ENCODE measurements around the gene MDP1. TPM values are rescaled to one million over a fixed set of nuclear protein-coding genes. Genes with fewer than 3 reads are reported as not detected.

The MDP1 gene
- 28.2 to 30.5 TPM (median 28.9 TPM) in 5 replicates for total RNA-seq (2022; extraction: Qiagen RNA extraction; ENCODE audit: low read depth)

GRCh38 chr14:24215495-24216344, at the start of gene MDP1:
TSS of gene MDP1 (minus strand) at chr14:24216066. CDS start at chr14:24215955, 111 bp downstream.

GRCh38 chr14:24262821-24263733, 47.2 kb upstream of the MDP1 start, which contains the start of gene TGM1:
TSS of gene TGM1 (minus strand) at chr14:24263177. CDS start at chr14:24262352, 825 bp downstream.

GRCh38 chr14:24232645-24233537, 17.0 kb upstream of the MDP1 start, which contains the start of gene GMPR2:
TSS of gene GMPR2 (plus strand) at chr14:24232929. CDS start at chr14:24233254, 325 bp downstream.

GRCh38 chr14:24232121-24232644, 16.3 kb upstream of the MDP1 start, which contains the start of gene NEDD8:
TSS of gene NEDD8 (minus strand) at chr14:24232367. CDS start at chr14:24232267, 100 bp downstream.

GRCh38 chr14:24212924-24213865, 2.7 kb downstream of the MDP1 start, which contains the start of gene CHMP4A:
TSS of gene CHMP4A (minus strand) at chr14:24213488. CDS start at chr14:24213439, 49 bp downstream.

GRCh38 chr14:24195186-24196070, 20.4 kb downstream of the MDP1 start, which contains the start of gene TM9SF1:
TSS of gene TM9SF1 (minus strand) at chr14:24195441. CDS start at chr14:24195019, 422 bp downstream.

GRCh38 chr14:24188251-24189058, 27.4 kb downstream of the MDP1 start, which contains the start of gene IPO4:
TSS of gene IPO4 (minus strand) at chr14:24188816. CDS start at chr14:24188787, 29 bp downstream.

GRCh38 chr14:24171422-24172260, 44.2 kb downstream of the MDP1 start, which contains the start of gene REC8:
TSS of gene REC8 (plus strand) at chr14:24172080. CDS start at chr14:24172553, 473 bp downstream.

Other genes with a start within 250 kb of the MDP1 start
- 26.6 to 33.9 TPM (median 31.5 TPM) in 5 replicates for gene DHRS4L2, start 227.1 kb downstream of the MDP1 start, total RNA-seq (2022; extraction: Qiagen RNA extraction; ENCODE audit: low read depth)
- 0.38 to 0.56 TPM (median 0.45 TPM) in 5 replicates for gene CARMIL3, start 164.1 kb downstream of the MDP1 start, total RNA-seq (2022; extraction: Qiagen RNA extraction; ENCODE audit: low read depth)
- gene CPNE6, start 144.5 kb downstream of the MDP1 start, total RNA-seq (2022; extraction: Qiagen RNA extraction; ENCODE audit: low read depth) = not detected in 5 replicates
- gene PCK2, start 121.8 kb downstream of the MDP1 start, total RNA-seq (2022; extraction: Qiagen RNA extraction; ENCODE audit: low read depth) = 18.2 to 20.8 TPM (median 19.0 TPM) in 5 replicates
- gene DCAF11, start 101.3 kb downstream of the MDP1 start, total RNA-seq (2022; extraction: Qiagen RNA extraction; ENCODE audit: low read depth) = 20.4 to 24.2 TPM (median 21.1 TPM) in 5 replicates
- gene NRL, start 101.1 kb downstream of the MDP1 start, total RNA-seq (2022; extraction: Qiagen RNA extraction; ENCODE audit: low read depth) = 0.48 to 1.2 TPM (median 1.0 TPM) in 5 replicates
- 0.13 TPM in 1 of 5 replicates, not detected in the others for gene FITM1, start 85.4 kb downstream of the MDP1 start, total RNA-seq (2022; extraction: Qiagen RNA extraction; ENCODE audit: low read depth)
- gene PSME1, start 79.9 kb downstream of the MDP1 start, total RNA-seq (2022; extraction: Qiagen RNA extraction; ENCODE audit: low read depth) = 165 to 182 TPM (median 174 TPM) in 5 replicates
- 48.8 to 64.4 TPM (median 62.6 TPM) in 5 replicates for gene EMC9, start 74.5 kb downstream of the MDP1 start, total RNA-seq (2022; extraction: Qiagen RNA extraction; ENCODE audit: low read depth)
- 175 to 204 TPM (median 181 TPM) in 5 replicates for gene PSME2, start 69.5 kb downstream of the MDP1 start, total RNA-seq (2022; extraction: Qiagen RNA extraction; ENCODE audit: low read depth)
- gene RNF31, start 68.6 kb downstream of the MDP1 start, total RNA-seq (2022; extraction: Qiagen RNA extraction; ENCODE audit: low read depth) = 21.0 to 29.8 TPM (median 27.3 TPM) in 5 replicates
- gene IRF9, start 54.8 kb downstream of the MDP1 start, total RNA-seq (2022; extraction: Qiagen RNA extraction; ENCODE audit: low read depth) = 17.3 to 22.2 TPM (median 20.2 TPM) in 5 replicates
- 3.7 to 7.0 TPM (median 4.8 TPM) in 5 replicates for gene REC8, start 44.0 kb downstream of the MDP1 start, total RNA-seq (2022; extraction: Qiagen RNA extraction; ENCODE audit: low read depth)
- 76.9 to 102 TPM (median 78.5 TPM) in 5 replicates for gene IPO4, start 27.2 kb downstream of the MDP1 start, total RNA-seq (2022; extraction: Qiagen RNA extraction; ENCODE audit: low read depth)
- gene TM9SF1, start 20.6 kb downstream of the MDP1 start, total RNA-seq (2022; extraction: Qiagen RNA extraction; ENCODE audit: low read depth) = 63.8 to 71.3 TPM (median 70.1 TPM) in 5 replicates
- gene TSSK4, start 10.4 kb downstream of the MDP1 start, total RNA-seq (2022; extraction: Qiagen RNA extraction; ENCODE audit: low read depth) = not detected in 5 replicates
- gene CHMP4A, start 2.6 kb downstream of the MDP1 start, total RNA-seq (2022; extraction: Qiagen RNA extraction; ENCODE audit: low read depth) = 78.2 to 95.9 TPM (median 81.6 TPM) in 5 replicates
- gene NEDD8, start 16.3 kb upstream of the MDP1 start, total RNA-seq (2022; extraction: Qiagen RNA extraction; ENCODE audit: low read depth) = 443 to 489 TPM (median 464 TPM) in 5 replicates
- gene GMPR2, start 16.9 kb upstream of the MDP1 start, total RNA-seq (2022; extraction: Qiagen RNA extraction; ENCODE audit: low read depth) = 54.6 to 64.7 TPM (median 59.1 TPM) in 5 replicates
- gene TINF2, start 26.6 kb upstream of the MDP1 start, total RNA-seq (2022; extraction: Qiagen RNA extraction; ENCODE audit: low read depth) = 33.6 to 39.6 TPM (median 38.4 TPM) in 5 replicates
- 0.48 to 1.2 TPM (median 1.2 TPM) in 5 replicates for gene TGM1, start 47.1 kb upstream of the MDP1 start, total RNA-seq (2022; extraction: Qiagen RNA extraction; ENCODE audit: low read depth)
- gene RABGGTA, start 55.5 kb upstream of the MDP1 start, total RNA-seq (2022; extraction: Qiagen RNA extraction; ENCODE audit: low read depth) = 15.9 to 17.8 TPM (median 17.5 TPM) in 5 replicates
- gene DHRS1, start 83.7 kb upstream of the MDP1 start, total RNA-seq (2022; extraction: Qiagen RNA extraction; ENCODE audit: low read depth) = 10.3 to 13.4 TPM (median 11.5 TPM) in 5 replicates
- 15.1 to 19.5 TPM (median 18.5 TPM) in 5 replicates for gene NOP9, start 83.8 kb upstream of the MDP1 start, total RNA-seq (2022; extraction: Qiagen RNA extraction; ENCODE audit: low read depth)
- 0.18 to 0.50 TPM (median 0.32 TPM) in 5 replicates for gene CIDEB, start 91.9 kb upstream of the MDP1 start, total RNA-seq (2022; extraction: Qiagen RNA extraction; ENCODE audit: low read depth)
- 2.9 to 7.2 TPM (median 3.7 TPM) in 5 replicates for gene LTB4R2, start 94.1 kb upstream of the MDP1 start, total RNA-seq (2022; extraction: Qiagen RNA extraction; ENCODE audit: low read depth)
- 5.3 to 7.0 TPM (median 6.2 TPM) in 5 replicates for gene LTB4R, start 95.4 kb upstream of the MDP1 start, total RNA-seq (2022; extraction: Qiagen RNA extraction; ENCODE audit: low read depth)
- not detected in 5 replicates for gene ADCY4, start 119.0 kb upstream of the MDP1 start, total RNA-seq (2022; extraction: Qiagen RNA extraction; ENCODE audit: low read depth)
- not detected in 5 replicates for gene RIPK3, start 123.9 kb upstream of the MDP1 start, total RNA-seq (2022; extraction: Qiagen RNA extraction; ENCODE audit: low read depth)
- 0.07 to 0.40 TPM (median 0.22 TPM) in 5 replicates for gene NFATC4, start 152.1 kb upstream of the MDP1 start, total RNA-seq (2022; extraction: Qiagen RNA extraction; ENCODE audit: low read depth)
- 0.13 to 0.48 TPM (median 0.16 TPM) in 5 replicates for gene NYNRIN, start 182.9 kb upstream of the MDP1 start, total RNA-seq (2022; extraction: Qiagen RNA extraction; ENCODE audit: low read depth)
- 1.3 to 1.6 TPM (median 1.5 TPM) in 5 replicates for gene CBLN3, start 213.6 kb upstream of the MDP1 start, total RNA-seq (2022; extraction: Qiagen RNA extraction; ENCODE audit: low read depth)
- 25.0 to 31.2 TPM (median 29.2 TPM) in 5 replicates for gene KHNYN, start 213.9 kb upstream of the MDP1 start, total RNA-seq (2022; extraction: Qiagen RNA extraction; ENCODE audit: low read depth)
- gene SDR39U1, start 226.7 kb upstream of the MDP1 start, total RNA-seq (2022; extraction: Qiagen RNA extraction; ENCODE audit: low read depth) = 33.4 to 54.6 TPM (median 51.3 TPM) in 5 replicates

Data from A549 treated with CpdA at 1 μM for 4 hours (cell line).